Measurements from ENCODE around the gene VPS13A. TPM values are rescaled to one million over a fixed set of nuclear protein-coding genes. Genes with fewer than 3 reads are reported as not detected.

Gene VPS13A
- polyA plus RNA-seq, 1 experiment = 41.8 TPM

GRCh38 chr9:77277719-77278118 is 100.4 kb downstream of the VPS13A start:
- DNase-seq (ENCODE audit: low read depth, low spot score) = no peak
- TF ChIP-seq, protein P1, sequence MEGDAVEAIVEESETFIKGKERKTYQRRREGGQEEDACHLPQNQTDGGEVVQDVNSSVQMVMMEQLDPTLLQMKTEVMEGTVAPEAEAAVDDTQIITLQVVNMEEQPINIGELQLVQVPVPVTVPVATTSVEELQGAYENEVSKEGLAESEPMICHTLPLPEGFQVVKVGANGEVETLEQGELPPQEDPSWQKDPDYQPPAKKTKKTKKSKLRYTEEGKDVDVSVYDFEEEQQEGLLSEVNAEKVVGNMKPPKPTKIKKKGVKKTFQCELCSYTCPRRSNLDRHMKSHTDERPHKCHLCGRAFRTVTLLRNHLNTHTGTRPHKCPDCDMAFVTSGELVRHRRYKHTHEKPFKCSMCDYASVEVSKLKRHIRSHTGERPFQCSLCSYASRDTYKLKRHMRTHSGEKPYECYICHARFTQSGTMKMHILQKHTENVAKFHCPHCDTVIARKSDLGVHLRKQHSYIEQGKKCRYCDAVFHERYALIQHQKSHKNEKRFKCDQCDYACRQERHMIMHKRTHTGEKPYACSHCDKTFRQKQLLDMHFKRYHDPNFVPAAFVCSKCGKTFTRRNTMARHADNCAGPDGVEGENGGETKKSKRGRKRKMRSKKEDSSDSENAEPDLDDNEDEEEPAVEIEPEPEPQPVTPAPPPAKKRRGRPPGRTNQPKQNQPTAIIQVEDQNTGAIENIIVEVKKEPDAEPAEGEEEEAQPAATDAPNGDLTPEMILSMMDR (IDR thresholded peaks at IDR 0.05; ENCODE audit: low read depth, low read length) = no peak
- CTCF ChIA-PET = no interaction called here
- Histone ChIP-seq H3K9me3 (ENCODE audit: control insufficient read depth, insufficient read depth, low read length) (no peaks in the 10 kb centered on the region), H3K27me3 (ENCODE audit: control insufficient read depth, insufficient read depth, low read length) (no peaks in the 10 kb centered on the region), H3K4me3 (ENCODE audit: low read depth, low read length) (no peak overlapping the region), H3K27ac (ENCODE audit: low read depth, low read length) (no peak overlapping the region)
- POLR2A ChIA-PET = no interaction called here

DNA sequence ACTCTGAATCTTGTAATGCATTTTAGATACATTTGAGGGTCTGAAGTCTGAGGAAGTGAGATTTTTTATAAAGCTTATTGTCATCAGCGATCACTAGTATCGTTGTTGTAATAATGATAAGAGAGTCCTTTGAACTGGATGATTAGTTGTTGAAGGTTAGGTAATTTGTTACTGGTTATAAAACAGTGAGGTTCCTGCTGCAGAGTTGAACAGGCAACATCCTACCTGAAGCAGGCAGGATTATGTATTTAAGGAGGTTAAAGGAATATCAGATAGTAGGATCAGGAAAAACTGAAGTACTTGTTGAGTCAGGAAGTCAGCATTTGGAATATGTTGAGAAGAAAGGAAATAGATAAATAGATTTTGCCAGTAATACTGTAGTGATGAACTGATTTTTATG is 106.7 kb downstream of the VPS13A start:
- no peak for DNase-seq (ENCODE audit: low read depth, low spot score)
- H3K27ac ChIP-seq (ENCODE audit: low read depth, low read length) = no peak overlapping the region
- TF ChIP-seq, protein P1 (IDR thresholded peaks at IDR 0.05; ENCODE audit: low read depth, low read length) = no peak
- ChIA-PET POLR2A (no interaction called here), CTCF (interaction anchor here (0.7 kb wide), 1 partner anchor 693 kb away, joined by 3 read pairs; no protein-coding TSS in a partner anchor)
- no peaks in the 10 kb centered on the region for H3K9me3 ChIP-seq (ENCODE audit: control insufficient read depth, insufficient read depth, low read length)
- H3K4me3 ChIP-seq (ENCODE audit: low read depth, low read length) = no peak overlapping the region
- no peaks in the 10 kb centered on the region for H3K27me3 ChIP-seq (ENCODE audit: control insufficient read depth, insufficient read depth, low read length)

- no peak overlapping the region for H3K4me3 ChIP-seq (ENCODE audit: low read depth, low read length)
- H3K27ac ChIP-seq (ENCODE audit: low read depth, low read length) = no peak overlapping the region
- TF ChIP-seq, protein P1 (IDR thresholded peaks at IDR 0.05; ENCODE audit: low read depth, low read length) = no peak
- no peaks in the 10 kb centered on the region for H3K27me3 ChIP-seq (ENCODE audit: control insufficient read depth, insufficient read depth, low read length)
- no peak for DNase-seq (ENCODE audit: low read depth, low spot score)
- CTCF ChIA-PET = no interaction called here
- no peaks in the 10 kb centered on the region for H3K9me3 ChIP-seq (ENCODE audit: control insufficient read depth, insufficient read depth, low read length)
- POLR2A ChIA-PET = no interaction called here
Measured at GRCh38 chr9:77284616-77285015, 107.3 kb downstream of the VPS13A start.

GRCh38 chr9:77290373-77290772 is 113.0 kb downstream of the VPS13A start:
- no peak overlapping the region for H3K27ac ChIP-seq (ENCODE audit: low read depth, low read length)
- no peak overlapping the region for H3K4me3 ChIP-seq (ENCODE audit: low read depth, low read length)
- no peaks in the 10 kb centered on the region for H3K27me3 ChIP-seq (ENCODE audit: control insufficient read depth, insufficient read depth, low read length)
- TF ChIP-seq, protein P1 (IDR thresholded peaks at IDR 0.05; ENCODE audit: low read depth, low read length) = no peak
- DNase-seq (ENCODE audit: low read depth, low spot score) = no peak
- no peaks in the 10 kb centered on the region for H3K9me3 ChIP-seq (ENCODE audit: control insufficient read depth, insufficient read depth, low read length)
- POLR2A ChIA-PET = no interaction called here
- CTCF ChIA-PET = interaction anchor here (1.5 kb wide), 1 partner anchor 19 kb away, joined by 4 read pairs; no protein-coding TSS in a partner anchor

DNA sequence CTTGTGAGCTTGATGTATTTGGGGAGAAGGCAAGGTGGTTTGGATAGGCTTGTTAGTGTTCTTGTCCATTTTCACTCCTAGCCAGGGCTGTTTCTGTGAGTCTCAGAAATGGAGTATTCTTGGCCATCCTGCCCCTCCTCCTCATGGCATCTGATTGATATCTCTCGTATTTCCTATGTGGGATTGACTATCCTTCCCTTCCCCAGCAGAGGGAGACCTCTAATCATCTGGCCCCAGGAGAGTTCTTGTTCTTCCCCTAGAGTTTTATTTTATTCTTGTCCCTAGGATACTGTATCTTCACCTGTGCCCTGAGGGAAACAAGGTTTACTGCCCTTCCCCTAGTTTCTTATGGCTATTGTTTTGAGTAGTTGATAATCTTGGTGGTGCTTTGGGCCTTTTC is 114.4 kb downstream of the VPS13A start:
- H3K27me3 ChIP-seq (ENCODE audit: control insufficient read depth, insufficient read depth, low read length) = no peaks in the 10 kb centered on the region
- H3K9me3 ChIP-seq (ENCODE audit: control insufficient read depth, insufficient read depth, low read length) = no peaks in the 10 kb centered on the region
- POLR2A ChIA-PET = no interaction called here
- DNase-seq (ENCODE audit: low read depth, low spot score) = no peak
- no peak overlapping the region for H3K27ac ChIP-seq (ENCODE audit: low read depth, low read length)
- CTCF ChIA-PET = interaction anchor here (0.6 to 3.0 kb wide), 10 partner anchors 9 to 455 kb away, joined by 3 to 13 read pairs (median 4); no protein-coding TSS in a partner anchor
- TF ChIP-seq, protein P1 (IDR thresholded peaks at IDR 0.05; ENCODE audit: low read depth, low read length) = peak; percentile 60
- no peak overlapping the region for H3K4me3 ChIP-seq (ENCODE audit: low read depth, low read length)
